Measurements from ENCODE around the gene ITGA1. TPM values are rescaled to one million over a fixed set of nuclear protein-coding genes. Genes with fewer than 3 reads are reported as not detected.

The ITGA1 gene
- total RNA-seq, 1 donor: 104 TPM

DNA sequence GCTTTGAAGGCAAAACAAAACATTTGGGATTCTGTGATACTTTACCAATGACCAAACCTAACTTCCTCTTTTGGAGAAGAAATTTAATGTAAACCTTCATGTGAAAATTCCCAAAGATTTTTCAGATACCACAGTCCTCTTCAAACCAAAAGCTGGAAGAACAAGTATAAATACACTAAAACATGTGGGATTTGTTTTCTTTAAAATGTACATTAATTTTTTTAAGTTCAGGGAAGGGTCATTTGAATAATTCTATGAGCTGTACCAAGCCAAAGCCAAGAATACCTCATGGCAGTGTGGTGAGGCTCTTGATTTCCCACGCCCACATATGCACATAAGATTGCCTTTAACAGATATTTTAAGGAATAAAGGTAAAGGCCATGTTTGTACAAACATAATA lies 28.4 kb upstream of the ITGA1 start:
- TF ChIP-seq, protein P1, sequence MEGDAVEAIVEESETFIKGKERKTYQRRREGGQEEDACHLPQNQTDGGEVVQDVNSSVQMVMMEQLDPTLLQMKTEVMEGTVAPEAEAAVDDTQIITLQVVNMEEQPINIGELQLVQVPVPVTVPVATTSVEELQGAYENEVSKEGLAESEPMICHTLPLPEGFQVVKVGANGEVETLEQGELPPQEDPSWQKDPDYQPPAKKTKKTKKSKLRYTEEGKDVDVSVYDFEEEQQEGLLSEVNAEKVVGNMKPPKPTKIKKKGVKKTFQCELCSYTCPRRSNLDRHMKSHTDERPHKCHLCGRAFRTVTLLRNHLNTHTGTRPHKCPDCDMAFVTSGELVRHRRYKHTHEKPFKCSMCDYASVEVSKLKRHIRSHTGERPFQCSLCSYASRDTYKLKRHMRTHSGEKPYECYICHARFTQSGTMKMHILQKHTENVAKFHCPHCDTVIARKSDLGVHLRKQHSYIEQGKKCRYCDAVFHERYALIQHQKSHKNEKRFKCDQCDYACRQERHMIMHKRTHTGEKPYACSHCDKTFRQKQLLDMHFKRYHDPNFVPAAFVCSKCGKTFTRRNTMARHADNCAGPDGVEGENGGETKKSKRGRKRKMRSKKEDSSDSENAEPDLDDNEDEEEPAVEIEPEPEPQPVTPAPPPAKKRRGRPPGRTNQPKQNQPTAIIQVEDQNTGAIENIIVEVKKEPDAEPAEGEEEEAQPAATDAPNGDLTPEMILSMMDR (IDR thresholded peaks at IDR 0.05; ENCODE audit: insufficient read depth, low read depth, low read length): no peak
- no peak for DNase-seq (ENCODE audit: low read depth)
- H3K4me3 ChIP-seq (ENCODE audit: low read depth, low read length): no peak overlapping the region

DNA sequence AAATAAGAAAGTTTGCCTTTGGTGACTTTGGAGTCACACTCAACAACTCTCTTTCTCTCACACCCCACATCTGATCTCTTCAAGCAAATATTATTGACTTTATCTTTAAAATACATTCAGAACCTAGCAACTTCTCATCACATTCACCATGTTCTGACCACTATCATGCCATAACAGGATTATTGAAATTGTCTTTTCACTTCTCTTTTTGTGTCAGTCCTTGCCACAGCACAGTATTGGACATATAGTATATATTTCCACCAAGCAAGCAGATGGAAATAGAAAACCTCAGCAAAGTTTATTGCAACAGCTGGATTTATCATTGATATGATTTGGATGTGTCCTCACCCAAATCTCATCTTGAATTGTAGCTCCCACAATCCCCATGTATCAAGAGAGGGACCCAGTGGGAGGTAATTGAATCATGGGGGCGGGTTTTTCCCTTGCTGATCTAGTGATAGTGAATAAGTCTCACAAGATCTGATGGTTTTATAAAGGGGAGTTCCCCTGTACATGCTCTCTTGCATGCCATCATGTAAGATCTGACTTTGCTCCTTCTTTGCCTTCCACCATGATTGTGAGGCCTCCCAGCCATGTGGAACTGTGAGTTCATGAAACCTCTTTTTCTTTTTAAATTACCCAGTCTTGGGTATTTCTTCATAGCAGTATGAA lies 26.9 kb upstream of the ITGA1 start:
- TF ChIP-seq, protein P1 (IDR thresholded peaks at IDR 0.05; ENCODE audit: insufficient read depth, low read depth, low read length): no peak
- no peak overlapping the region for H3K4me3 ChIP-seq (ENCODE audit: low read depth, low read length)
- no peak for DNase-seq (ENCODE audit: low read depth)

DNA sequence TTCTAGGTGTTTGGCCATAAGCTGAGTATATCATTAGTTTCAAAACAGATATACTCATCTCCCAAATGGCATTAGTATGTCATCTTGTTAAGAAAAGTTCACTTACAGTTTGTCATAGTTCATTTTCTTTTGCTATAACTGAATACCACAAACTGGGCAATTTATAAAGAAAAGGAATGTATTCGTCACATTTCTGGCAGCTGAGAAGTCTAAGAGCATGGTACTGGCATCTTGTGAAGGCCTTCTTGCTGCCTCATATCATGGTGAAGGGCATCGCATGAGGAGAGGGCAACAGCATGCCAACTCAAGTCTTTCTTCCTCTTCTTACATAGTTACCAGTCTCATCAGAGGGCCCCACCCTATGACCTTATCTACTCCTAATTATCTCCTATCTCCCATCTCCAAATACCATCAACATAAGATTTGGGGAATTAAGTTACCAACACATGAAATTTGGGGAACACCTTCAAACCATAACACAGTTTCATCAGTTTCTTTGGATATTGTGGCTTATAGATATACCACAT lies 20.4 kb upstream of the ITGA1 start:
- no peak overlapping the region for H3K4me3 ChIP-seq (ENCODE audit: low read depth, low read length)
- no peak for DNase-seq (ENCODE audit: low read depth)
- TF ChIP-seq, protein P1 (IDR thresholded peaks at IDR 0.05; ENCODE audit: insufficient read depth, low read depth, low read length): no peak

DNA sequence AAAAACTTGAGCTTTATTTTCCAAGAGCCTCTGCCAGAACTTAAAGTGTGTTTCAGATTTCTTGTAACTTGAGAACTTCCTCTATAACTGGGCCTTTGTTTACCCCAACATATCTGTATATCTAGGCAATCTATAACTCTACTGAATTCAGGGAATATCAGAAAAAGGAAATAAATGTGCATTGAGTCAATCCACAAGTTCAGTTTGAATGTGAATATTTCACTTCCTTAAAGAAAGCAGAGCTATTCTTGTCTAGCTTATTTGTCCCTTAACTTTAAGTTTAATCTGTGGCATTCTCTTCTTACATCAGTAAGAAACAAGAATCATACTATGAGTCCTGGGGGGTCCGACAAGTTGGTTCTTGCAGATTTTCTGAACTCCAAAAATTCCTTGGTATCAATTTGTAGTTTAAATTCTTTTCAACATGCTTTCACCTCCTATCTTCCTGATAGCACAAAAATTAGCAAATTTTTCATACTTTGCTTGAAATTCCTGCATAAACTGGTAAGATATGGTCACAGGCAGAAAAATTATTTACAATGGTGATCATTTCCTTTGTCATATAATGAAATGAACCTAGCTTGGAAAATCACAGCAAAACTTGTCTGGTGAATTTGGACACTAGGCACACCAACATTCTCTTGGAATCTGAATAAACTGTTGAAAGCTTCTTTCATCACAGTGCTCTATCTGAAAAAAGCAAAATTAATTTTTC lies 19.8 kb upstream of the ITGA1 start:
- no peak overlapping the region for H3K4me3 ChIP-seq (ENCODE audit: low read depth, low read length)
- TF ChIP-seq, protein P1 (IDR thresholded peaks at IDR 0.05; ENCODE audit: insufficient read depth, low read depth, low read length): no peak
- DNase-seq (ENCODE audit: low read depth): no peak

DNA sequence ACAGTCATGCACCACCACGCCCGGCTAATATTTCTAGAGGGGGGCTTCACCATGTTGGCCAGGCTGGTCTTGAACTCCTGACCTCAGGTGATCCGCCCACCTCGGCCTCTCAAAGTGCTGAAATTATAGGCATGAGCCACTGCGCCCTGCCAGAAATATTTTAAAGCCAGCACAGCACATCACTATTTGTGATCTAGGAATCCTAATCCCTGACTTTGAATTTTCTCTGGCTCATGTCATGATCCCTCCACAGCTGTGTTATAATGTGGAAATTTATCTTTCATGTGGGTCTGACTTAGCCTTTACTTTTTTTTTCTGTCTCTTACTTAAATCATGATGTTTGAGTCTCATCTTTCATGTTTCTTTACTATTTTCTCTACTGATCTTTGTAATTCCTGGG lies 18.7 kb upstream of the ITGA1 start:
- H3K4me3 ChIP-seq (ENCODE audit: low read depth, low read length): no peak overlapping the region
- TF ChIP-seq, protein P1 (IDR thresholded peaks at IDR 0.05; ENCODE audit: insufficient read depth, low read depth, low read length): no peak
- peak; percentile 12 for DNase-seq (ENCODE audit: low read depth)

DNA sequence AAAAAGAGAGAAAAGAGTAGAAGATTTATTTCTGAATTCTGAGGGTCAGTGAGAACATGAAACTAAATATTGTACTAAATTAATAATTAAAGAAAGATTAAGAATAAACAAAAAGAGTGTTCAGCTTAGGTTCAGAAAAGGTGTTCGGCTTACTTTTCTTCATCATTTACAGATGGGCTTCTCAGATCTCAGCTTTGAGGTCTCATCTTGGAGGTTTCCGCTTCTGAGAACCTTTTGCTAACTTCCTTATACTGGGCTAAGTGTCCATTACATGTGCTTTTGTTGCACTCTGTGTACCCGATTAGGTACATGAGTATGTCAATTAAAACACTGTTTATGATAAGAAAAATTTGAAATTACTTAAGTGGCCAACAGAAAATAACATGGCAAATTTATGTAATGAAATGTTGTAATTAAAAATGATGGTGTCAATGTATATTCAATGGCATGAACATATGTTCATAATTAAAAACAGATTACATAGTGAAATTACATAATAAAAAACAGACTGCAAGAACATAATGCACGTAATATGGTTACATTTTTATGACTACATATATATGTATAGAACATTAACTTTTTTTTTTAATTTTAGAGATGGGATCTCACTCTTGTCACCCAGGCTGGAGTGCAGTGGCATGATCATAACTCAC lies 17.3 kb upstream of the ITGA1 start:
- no peak for DNase-seq (ENCODE audit: low read depth)
- TF ChIP-seq, protein P1 (IDR thresholded peaks at IDR 0.05; ENCODE audit: insufficient read depth, low read depth, low read length): no peak

More for the DNA sequence above, 17.3 kb upstream of the ITGA1 start:
- H3K4me3 ChIP-seq (ENCODE audit: low read depth, low read length): no peak overlapping the region

All from fibroblast of villous mesenchyme (primary cell).